Esophagus squamous epithelium (tissue), 4 donors: ENCODE measurements around the gene MTHFR.

Experiments
- CTCF ChIP-seq, 6 experiments: fragments of 450-650 bp in 4 of 6; fragments of 200-600 bp in 2 of 6; sonication (generic) in 2 of 6; IDR thresholded peaks; one replicate each; pipeline ENCODE4 v1.5.1; 2016 to 2019; ENCODE audit warnings: antibody characterized with exemption in 6 of 6, mild to moderate bottlenecking in 4 of 6, moderate library complexity in 4 of 6
- POLR2A ChIP-seq, 4 donors: fragments of 450-650 bp; IDR thresholded peaks; one replicate each; pipeline ENCODE4 v1.6.1; 2017; ENCODE audit warnings: antibody characterized with exemption in 4 of 4, mild to moderate bottlenecking in 4 of 4, moderate library complexity in 3 of 4

- no peak for TF ChIP-seq POLR2A (IDR thresholded peaks at IDR 0.05)
- TF ChIP-seq CTCF (IDR thresholded peaks at IDR 0.05), result no peak
Observed at GRCh38 chr1:11769274-11769673, 36.5 kb downstream of the MTHFR start.
